ENCODE data around the gene ACCSL. TPM values are rescaled to one million over a fixed set of nuclear protein-coding genes. Genes with fewer than 3 reads are reported as not detected.

ACCSL gene
- total RNA-seq, 1 experiment from 2014 or later, result not detected

DNA sequence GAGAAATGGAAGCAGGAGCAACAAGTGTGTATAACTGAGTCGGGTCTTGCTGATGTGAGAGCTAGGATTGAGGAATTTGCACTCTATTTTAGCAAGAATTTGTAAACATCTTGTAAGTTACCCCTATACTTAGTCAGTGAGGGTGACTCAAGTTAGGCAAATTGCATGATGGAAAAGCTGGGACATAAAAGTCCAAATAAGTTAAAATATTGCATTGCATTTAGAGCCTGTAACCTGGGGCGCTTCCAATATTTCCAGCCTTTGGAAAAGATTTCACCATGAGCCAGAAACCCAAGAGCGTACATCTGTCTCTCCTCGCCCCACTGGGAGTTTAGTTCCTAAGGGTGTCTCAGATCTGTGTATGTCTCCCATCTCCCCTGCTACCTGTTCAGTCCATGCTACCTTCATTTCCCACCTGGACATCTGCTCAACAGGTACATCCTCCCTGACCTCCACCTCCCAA lies 37.0 kb upstream of the ACCSL start:
- ChIA-PET POLR2A (ENCODE audit: unreplicated experiment) (no interaction called here), CTCF (interaction anchor here (0.7 kb wide), 1 partner anchor 28 kb away, joined by 3 read pairs; no protein-coding TSS in a partner anchor)
- DNase-seq, result no peak
- intact Hi-C loops (cut with micrococcal nuclease; ENCODE audit: unreplicated experiment), result no loop called here
- no peaks in the 10 kb centered on the region for H3K9me2 ChIP-seq (ENCODE audit: insufficient read depth)
- no peaks in the 10 kb centered on the region for H3K36me3 ChIP-seq (ENCODE audit: low read depth)
- H3K4me2 ChIP-seq, result no peak overlapping the region
- peaks cover 43% of the 10 kb centered on the region for H3K27me3 ChIP-seq (ENCODE audit: insufficient read depth, low read depth)
- no peaks in the 10 kb centered on the region for H3K9me3 ChIP-seq (ENCODE audit: insufficient read depth, low read depth)
- no peaks in the 10 kb centered on the region for H3F3A ChIP-seq (ENCODE audit: insufficient read depth, low read depth)
- no peak overlapping the region for H3K27ac ChIP-seq
- no peaks in the 10 kb centered on the region for H4K20me1 ChIP-seq (ENCODE audit: insufficient read depth)
- no peak overlapping the region for H2AFZ ChIP-seq
- no peak overlapping the region for H3K4me3 ChIP-seq
- BruUV-seq (replicated peaks), result no TSS peak
- H3K4me1 ChIP-seq (replicated peaks; ENCODE audit: insufficient read depth), result no peaks in the 10 kb centered on the region
- TF ChIP-seq, protein P1, sequence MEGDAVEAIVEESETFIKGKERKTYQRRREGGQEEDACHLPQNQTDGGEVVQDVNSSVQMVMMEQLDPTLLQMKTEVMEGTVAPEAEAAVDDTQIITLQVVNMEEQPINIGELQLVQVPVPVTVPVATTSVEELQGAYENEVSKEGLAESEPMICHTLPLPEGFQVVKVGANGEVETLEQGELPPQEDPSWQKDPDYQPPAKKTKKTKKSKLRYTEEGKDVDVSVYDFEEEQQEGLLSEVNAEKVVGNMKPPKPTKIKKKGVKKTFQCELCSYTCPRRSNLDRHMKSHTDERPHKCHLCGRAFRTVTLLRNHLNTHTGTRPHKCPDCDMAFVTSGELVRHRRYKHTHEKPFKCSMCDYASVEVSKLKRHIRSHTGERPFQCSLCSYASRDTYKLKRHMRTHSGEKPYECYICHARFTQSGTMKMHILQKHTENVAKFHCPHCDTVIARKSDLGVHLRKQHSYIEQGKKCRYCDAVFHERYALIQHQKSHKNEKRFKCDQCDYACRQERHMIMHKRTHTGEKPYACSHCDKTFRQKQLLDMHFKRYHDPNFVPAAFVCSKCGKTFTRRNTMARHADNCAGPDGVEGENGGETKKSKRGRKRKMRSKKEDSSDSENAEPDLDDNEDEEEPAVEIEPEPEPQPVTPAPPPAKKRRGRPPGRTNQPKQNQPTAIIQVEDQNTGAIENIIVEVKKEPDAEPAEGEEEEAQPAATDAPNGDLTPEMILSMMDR (conservative IDR thresholded peaks at IDR 0.05), result no peak
- TF ChIP-seq EZH2 (IDR thresholded peaks at IDR 0.05; ENCODE audit: low read depth), result no peak
- H3K79me2 ChIP-seq (ENCODE audit: low read depth), result no peaks in the 10 kb centered on the region

DNA sequence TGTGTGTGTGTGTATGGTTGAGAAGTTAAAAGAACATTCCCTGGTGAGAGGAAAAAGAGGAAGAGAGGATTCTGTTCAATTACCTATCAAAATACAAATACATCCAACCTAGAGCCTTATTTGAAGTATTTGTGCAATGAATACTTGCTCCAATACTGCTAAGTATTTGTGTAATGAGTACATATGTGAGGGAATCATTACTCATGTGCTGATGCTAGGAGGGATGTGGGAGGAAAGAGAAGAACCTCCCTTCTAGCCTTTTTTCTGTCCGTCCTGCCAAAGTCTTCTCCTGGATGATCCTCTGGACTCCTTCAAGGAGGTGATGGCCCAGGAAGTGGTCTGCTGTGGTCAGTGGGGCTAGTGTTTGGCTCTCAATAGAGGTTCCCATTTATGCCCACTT lies 36.0 kb upstream of the ACCSL start:
- Histone ChIP-seq H3F3A (ENCODE audit: insufficient read depth, low read depth) (no peaks in the 10 kb centered on the region), H3K4me2 (no peak overlapping the region), H3K27ac (no peak overlapping the region), H3K36me3 (ENCODE audit: low read depth) (no peaks in the 10 kb centered on the region), H3K4me3 (no peak overlapping the region), H3K4me1 (replicated peaks; ENCODE audit: insufficient read depth) (no peaks in the 10 kb centered on the region), H4K20me1 (ENCODE audit: insufficient read depth) (no peaks in the 10 kb centered on the region), H3K27me3 (ENCODE audit: insufficient read depth, low read depth) (peaks cover 43% of the 10 kb centered on the region), H3K9me3 (ENCODE audit: insufficient read depth, low read depth) (no peaks in the 10 kb centered on the region), H2AFZ (no peak overlapping the region), H3K79me2 (ENCODE audit: low read depth) (no peaks in the 10 kb centered on the region), H3K9me2 (ENCODE audit: insufficient read depth) (no peaks in the 10 kb centered on the region)
- CTCF ChIA-PET, result no interaction called here
- POLR2A ChIA-PET (ENCODE audit: unreplicated experiment), result no interaction called here
- intact Hi-C loops (cut with micrococcal nuclease; ENCODE audit: unreplicated experiment), result no loop called here
- no peak for DNase-seq
- no TSS peak for BruUV-seq (replicated peaks)
- no peak for TF ChIP-seq EZH2 (IDR thresholded peaks at IDR 0.05; ENCODE audit: low read depth)
- TF ChIP-seq, protein P1 (conservative IDR thresholded peaks at IDR 0.05), result no peak

DNA sequence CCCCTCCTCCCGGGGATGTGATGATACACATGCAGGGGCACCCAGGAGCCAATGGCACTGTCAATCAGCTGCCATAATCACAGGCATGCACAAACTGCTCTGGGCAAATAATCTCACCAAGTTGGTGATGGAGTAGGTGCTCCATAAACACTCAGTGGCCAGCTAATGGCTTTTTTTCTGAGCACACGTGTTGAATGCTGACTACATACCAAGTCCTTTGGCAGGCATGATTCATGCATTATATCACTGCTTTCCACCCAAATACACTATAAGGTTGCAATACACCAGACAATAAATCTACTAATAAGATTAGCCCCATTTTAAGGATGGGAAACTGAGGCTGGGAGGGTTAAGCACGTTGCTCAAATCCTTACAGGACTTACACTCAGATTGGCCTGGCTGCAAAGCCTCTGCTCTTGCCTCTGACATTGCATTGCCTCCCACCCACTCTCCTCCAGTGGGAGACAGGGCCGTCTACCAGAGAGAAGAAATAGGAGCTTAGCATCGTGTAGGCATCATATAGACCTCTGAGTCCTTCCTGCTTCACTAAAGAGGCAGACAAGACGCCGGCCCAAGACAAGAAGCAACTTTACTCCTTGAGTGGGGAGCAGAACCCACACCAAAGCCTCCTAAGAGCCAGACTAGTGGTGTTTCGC lies 32.7 kb upstream of the ACCSL start:
- Histone ChIP-seq H3K27me3 (ENCODE audit: insufficient read depth, low read depth) (peaks cover 47% of the 10 kb centered on the region), H3K9me3 (ENCODE audit: insufficient read depth, low read depth) (no peaks in the 10 kb centered on the region), H3F3A (ENCODE audit: insufficient read depth, low read depth) (no peaks in the 10 kb centered on the region), H2AFZ (no peak overlapping the region), H4K20me1 (ENCODE audit: insufficient read depth) (no peaks in the 10 kb centered on the region), H3K9me2 (ENCODE audit: insufficient read depth) (no peaks in the 10 kb centered on the region), H3K36me3 (ENCODE audit: low read depth) (no peaks in the 10 kb centered on the region), H3K4me2 (no peak overlapping the region), H3K79me2 (ENCODE audit: low read depth) (no peaks in the 10 kb centered on the region), H3K4me3 (no peak overlapping the region), H3K27ac (no peak overlapping the region), H3K4me1 (replicated peaks; ENCODE audit: insufficient read depth) (no peaks in the 10 kb centered on the region)
- no peak for DNase-seq
- ChIA-PET CTCF (no interaction called here), POLR2A (ENCODE audit: unreplicated experiment) (interaction anchor here (0.6 kb wide), 1 partner anchor 90 kb away, joined by 3 read pairs; no protein-coding TSS in a partner anchor)
- intact Hi-C loops (cut with micrococcal nuclease; ENCODE audit: unreplicated experiment), result no loop called here
- no TSS peak for BruUV-seq (replicated peaks)
- TF ChIP-seq, protein P1 (conservative IDR thresholded peaks at IDR 0.05), result no peak
- no peak for TF ChIP-seq EZH2 (IDR thresholded peaks at IDR 0.05; ENCODE audit: low read depth)

Measured in PC-9 (cell line).